ENCODE data around the gene ANKRD30A. TPM values are rescaled to one million over a fixed set of nuclear protein-coding genes. Genes with fewer than 3 reads are reported as not detected.

The ANKRD30A gene
- total and polyA plus RNA-seq, 8 donors: not detected

DNA sequence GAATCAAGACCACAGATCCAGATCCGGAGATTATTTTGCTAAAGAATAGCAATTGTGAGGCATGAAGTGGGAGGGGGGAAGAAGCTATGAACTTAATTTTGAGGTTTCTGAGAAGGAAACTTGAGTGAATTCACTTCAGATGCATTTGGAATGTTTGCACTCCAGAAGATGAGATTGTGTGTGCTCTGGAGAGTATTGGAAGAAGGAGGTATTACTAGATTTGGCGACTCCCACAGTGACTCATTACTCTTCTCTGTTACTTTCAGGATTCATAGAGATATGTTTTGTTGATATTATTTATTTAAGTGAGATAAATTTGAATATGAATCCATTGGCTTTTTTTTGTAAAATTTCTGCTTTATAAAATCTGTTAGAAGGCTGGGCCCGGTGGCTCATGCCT lies 80.7 kb downstream of the ANKRD30A start:
- Histone ChIP-seq H3K4me3 (no peak overlapping the region), H3K27ac (no peak overlapping the region), H3K36me3 (no peaks in the 10 kb centered on the region), H3K9me3 (peaks cover 0 to 24% of the 10 kb centered on the region in 2 donors), H3K4me1 (no peaks in the 10 kb centered on the region), H3K27me3 (no peaks in the 10 kb centered on the region)
- DNase-seq: no peak
- intact Hi-C loops (cut with DNase I): no loop called here
- no peak for ATAC-seq
- TF ChIP-seq, protein P1, sequence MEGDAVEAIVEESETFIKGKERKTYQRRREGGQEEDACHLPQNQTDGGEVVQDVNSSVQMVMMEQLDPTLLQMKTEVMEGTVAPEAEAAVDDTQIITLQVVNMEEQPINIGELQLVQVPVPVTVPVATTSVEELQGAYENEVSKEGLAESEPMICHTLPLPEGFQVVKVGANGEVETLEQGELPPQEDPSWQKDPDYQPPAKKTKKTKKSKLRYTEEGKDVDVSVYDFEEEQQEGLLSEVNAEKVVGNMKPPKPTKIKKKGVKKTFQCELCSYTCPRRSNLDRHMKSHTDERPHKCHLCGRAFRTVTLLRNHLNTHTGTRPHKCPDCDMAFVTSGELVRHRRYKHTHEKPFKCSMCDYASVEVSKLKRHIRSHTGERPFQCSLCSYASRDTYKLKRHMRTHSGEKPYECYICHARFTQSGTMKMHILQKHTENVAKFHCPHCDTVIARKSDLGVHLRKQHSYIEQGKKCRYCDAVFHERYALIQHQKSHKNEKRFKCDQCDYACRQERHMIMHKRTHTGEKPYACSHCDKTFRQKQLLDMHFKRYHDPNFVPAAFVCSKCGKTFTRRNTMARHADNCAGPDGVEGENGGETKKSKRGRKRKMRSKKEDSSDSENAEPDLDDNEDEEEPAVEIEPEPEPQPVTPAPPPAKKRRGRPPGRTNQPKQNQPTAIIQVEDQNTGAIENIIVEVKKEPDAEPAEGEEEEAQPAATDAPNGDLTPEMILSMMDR (IDR thresholded peaks at IDR 0.05): no peak

DNA sequence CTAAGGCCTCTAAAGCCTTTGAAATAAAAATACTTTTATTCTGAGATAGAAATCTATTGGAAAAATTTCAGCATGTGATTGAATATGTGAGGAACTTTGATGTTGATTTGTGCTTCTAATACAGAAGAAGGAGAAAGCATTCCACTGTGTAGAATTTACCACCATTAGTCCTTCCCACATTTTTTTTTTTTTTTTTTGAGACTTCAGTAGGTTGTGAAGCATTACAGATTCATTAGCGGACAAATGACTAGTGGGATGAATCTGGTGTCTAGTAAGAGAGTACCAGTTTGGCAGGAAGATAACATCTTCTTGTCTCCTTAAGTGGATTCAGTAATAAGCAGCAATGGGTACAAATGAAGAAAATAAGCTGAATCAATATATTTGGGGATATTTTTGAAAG lies 95.5 kb downstream of the ANKRD30A start:
- no peak overlapping the region for H3K4me3 ChIP-seq
- no peaks in the 10 kb centered on the region for H3K4me1 ChIP-seq
- peaks cover 0 to 3% of the 10 kb centered on the region in 2 donors for H3K9me3 ChIP-seq
- intact Hi-C loops (cut with DNase I): no loop called here
- DNase-seq (no peak), ATAC-seq (no peak)
- H3K36me3 ChIP-seq: no peaks in the 10 kb centered on the region
- TF ChIP-seq, protein P1 (IDR thresholded peaks at IDR 0.05): no peak
- no peaks in the 10 kb centered on the region for H3K27me3 ChIP-seq
- H3K27ac ChIP-seq: no peak overlapping the region

DNA sequence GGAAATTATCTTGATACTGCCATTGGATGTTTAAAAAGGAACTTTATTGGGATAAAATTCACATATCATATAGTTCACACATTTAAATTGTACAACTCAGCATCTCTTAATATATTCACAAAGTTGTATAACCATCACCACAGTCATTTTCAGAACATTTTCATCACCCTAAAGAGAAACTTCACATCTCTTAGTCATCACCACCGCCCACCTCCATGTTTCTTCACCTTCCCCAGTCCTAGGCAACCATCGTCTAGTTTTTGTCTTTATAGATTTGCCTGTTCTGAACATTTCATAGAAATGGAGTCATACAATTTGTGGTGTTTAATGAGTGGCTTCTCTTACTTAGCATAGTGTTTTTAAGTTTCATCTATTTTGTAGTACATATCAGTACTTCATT lies 96.6 kb downstream of the ANKRD30A start:
- ATAC-seq (no peak), DNase-seq (no peak)
- Histone ChIP-seq H3K4me3 (no peak overlapping the region), H3K4me1 (no peaks in the 10 kb centered on the region), H3K9me3 (no peaks in the 10 kb centered on the region), H3K36me3 (no peaks in the 10 kb centered on the region), H3K27ac (no peak overlapping the region), H3K27me3 (no peaks in the 10 kb centered on the region)
- TF ChIP-seq, protein P1 (IDR thresholded peaks at IDR 0.05): no peak
- intact Hi-C loops (cut with DNase I): no loop called here

DNA sequence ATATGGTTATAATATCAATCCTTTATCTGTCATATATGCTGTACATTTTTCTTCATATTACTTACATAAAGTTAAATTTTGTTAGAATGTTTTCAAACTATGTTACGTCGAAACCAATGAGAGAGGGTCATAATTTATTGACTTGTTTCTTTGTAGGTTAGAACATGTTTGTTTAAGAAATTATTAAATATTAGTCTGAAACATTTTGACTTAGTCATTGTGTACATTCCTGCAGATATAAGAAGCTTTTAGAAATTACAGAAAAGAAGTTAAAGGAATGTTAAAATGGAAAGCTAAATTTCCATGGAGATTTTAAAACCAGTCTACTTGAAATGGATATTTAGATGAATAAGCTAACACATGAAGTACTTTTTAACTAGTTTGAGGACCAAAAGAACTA lies 99.8 kb downstream of the ANKRD30A start:
- intact Hi-C loops (cut with DNase I): no loop called here
- no peaks in the 10 kb centered on the region for H3K9me3 ChIP-seq
- DNase-seq (no peak), ATAC-seq (no peak)
- no peaks in the 10 kb centered on the region for H3K36me3 ChIP-seq
- H3K27ac ChIP-seq: no peak overlapping the region
- no peaks in the 10 kb centered on the region for H3K27me3 ChIP-seq
- no peak overlapping the region for H3K4me3 ChIP-seq
- TF ChIP-seq, protein P1 (IDR thresholded peaks at IDR 0.05): no peak
- no peaks in the 10 kb centered on the region for H3K4me1 ChIP-seq

DNA sequence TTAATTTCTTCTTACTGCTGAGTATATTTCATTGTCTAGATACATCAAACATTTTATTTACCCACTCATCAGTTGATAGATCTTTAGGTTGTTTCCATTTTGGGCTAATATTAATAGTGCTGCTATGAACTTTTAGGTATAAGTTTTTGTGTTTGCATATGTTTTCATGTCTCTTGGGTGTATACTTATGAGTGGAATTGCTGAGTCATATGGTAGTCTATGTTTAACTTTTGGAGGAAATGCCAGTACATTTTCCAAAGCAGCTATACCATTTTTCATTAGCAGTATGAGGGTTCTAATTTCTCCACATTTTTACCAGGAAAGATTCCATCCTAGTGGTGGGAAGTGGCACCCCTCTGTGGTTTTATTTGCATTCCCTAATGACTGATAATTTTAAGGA lies 101.1 kb downstream of the ANKRD30A start:
- Histone ChIP-seq H3K9me3 (no peaks in the 10 kb centered on the region), H3K27ac (no peak overlapping the region), H3K4me1 (no peaks in the 10 kb centered on the region), H3K36me3 (no peaks in the 10 kb centered on the region), H3K27me3 (no peaks in the 10 kb centered on the region), H3K4me3 (no peak overlapping the region)
- no peak for ATAC-seq
- TF ChIP-seq, protein P1 (IDR thresholded peaks at IDR 0.05): no peak
- intact Hi-C loops (cut with DNase I): no loop called here
- no peak for DNase-seq

Data from left lung (tissue), 10 donors.